Measurements from ENCODE around the gene MYOF. TPM values are rescaled to one million over a fixed set of nuclear protein-coding genes. Genes with fewer than 3 reads are reported as not detected.

Gene MYOF
- total RNA-seq, 1 donor from 2014 or later = 68.2 TPM

- H3K36me3 ChIP-seq = no peaks in the 10 kb centered on the region
- H3K27me3 ChIP-seq = no peaks in the 10 kb centered on the region
- no peak for TF ChIP-seq CTCF (IDR thresholded peaks at IDR 0.05)
- peak overlapping the region; percentile 85 to 88 for H3K27ac ChIP-seq
- DNase-seq (ENCODE audit: low spot score in 2 of 2) = no peak
- H3K4me1 ChIP-seq = peaks cover 7 to 21% of the 10 kb centered on the region in 2 donors
- intact Hi-C loops (cut with DNase I) = loop anchor here (5.0 to 10.0 kb wide), 2 partner anchors 432 to 940 kb away; partner anchors contain the start of gene IDE
- H3K4me3 ChIP-seq = no peak overlapping the region
- no peaks in the 10 kb centered on the region for H3K9me3 ChIP-seq
These were observed 32.4 kb upstream of the MYOF start for GRCh38 chr10:93514521-93514920.

- H3K4me1 ChIP-seq = peaks cover 7 to 21% of the 10 kb centered on the region in 2 donors
- H3K4me3 ChIP-seq = no peak overlapping the region
- intact Hi-C loops (cut with DNase I) = loop anchor here (5.0 to 10.0 kb wide), 2 partner anchors 431 to 938 kb away; partner anchors contain the start of gene IDE
- no peaks in the 10 kb centered on the region for H3K36me3 ChIP-seq
- H3K27ac ChIP-seq = no peak overlapping the region
- no peak for DNase-seq (ENCODE audit: low spot score in 2 of 2)
- H3K27me3 ChIP-seq = no peaks in the 10 kb centered on the region
- no peak for TF ChIP-seq CTCF (IDR thresholded peaks at IDR 0.05)
- no peaks in the 10 kb centered on the region for H3K9me3 ChIP-seq
These were observed 31.0 kb upstream of the MYOF start for GRCh38 chr10:93513091-93513490.

GRCh38 chr10:93512565-93512964 is 30.4 kb upstream of the MYOF start:
- Histone ChIP-seq H3K36me3 (no peaks in the 10 kb centered on the region), H3K27me3 (no peaks in the 10 kb centered on the region), H3K9me3 (no peaks in the 10 kb centered on the region), H3K4me1 (peaks cover 7 to 21% of the 10 kb centered on the region in 2 donors), H3K27ac (no peak overlapping the region), H3K4me3 (no peak overlapping the region)
- intact Hi-C loops (cut with DNase I) = loop anchor here (5.0 to 10.0 kb wide), 2 partner anchors 430 to 938 kb away; partner anchors contain the start of gene IDE
- no peak for TF ChIP-seq CTCF (IDR thresholded peaks at IDR 0.05)
- DNase-seq (ENCODE audit: low spot score in 2 of 2) = no peak

GRCh38 chr10:93509816-93510215 is 27.7 kb upstream of the MYOF start:
- no peaks in the 10 kb centered on the region for H3K27me3 ChIP-seq
- no peak overlapping the region for H3K4me3 ChIP-seq
- no peak for TF ChIP-seq CTCF (IDR thresholded peaks at IDR 0.05)
- peaks cover 4 to 8% of the 10 kb centered on the region in 2 donors for H3K4me1 ChIP-seq
- DNase-seq (ENCODE audit: low spot score in 2 of 2) = no peak
- intact Hi-C loops (cut with DNase I) = loop anchor here (2.0 to 10.0 kb wide), 4 partner anchors 13 to 935 kb away; partner anchors contain the start of genes CEP55 and IDE
- no peaks in the 10 kb centered on the region for H3K36me3 ChIP-seq
- H3K9me3 ChIP-seq = no peaks in the 10 kb centered on the region
- H3K27ac ChIP-seq = no peak overlapping the region

- intact Hi-C loops (cut with DNase I) = no loop called here
- Histone ChIP-seq H3K36me3 (no peaks in the 10 kb centered on the region), H3K27ac (no peak overlapping the region), H3K4me3 (no peak overlapping the region), H3K9me3 (no peaks in the 10 kb centered on the region), H3K4me1 (no peaks in the 10 kb centered on the region), H3K27me3 (no peaks in the 10 kb centered on the region)
- no peak for TF ChIP-seq CTCF (IDR thresholded peaks at IDR 0.05)
- DNase-seq (ENCODE audit: low spot score in 2 of 2) = no peak
These were observed 22.9 kb upstream of the MYOF start for GRCh38 chr10:93505075-93505474.

- Histone ChIP-seq H3K27me3 (no peaks in the 10 kb centered on the region), H3K4me1 (no peaks in the 10 kb centered on the region), H3K36me3 (no peaks in the 10 kb centered on the region), H3K27ac (no peak overlapping the region), H3K4me3 (no peak overlapping the region), H3K9me3 (no peaks in the 10 kb centered on the region)
- DNase-seq (ENCODE audit: low spot score in 2 of 2) = no peak
- intact Hi-C loops (cut with DNase I) = no loop called here
- no peak for TF ChIP-seq CTCF (IDR thresholded peaks at IDR 0.05)
These were observed 20.9 kb upstream of the MYOF start for GRCh38 chr10:93503075-93503474.
